Activated CD4-positive, CD25-positive, alpha-beta regulatory T cell treated with anti-CD3 and anti-CD28 coated beads, Interleukin-2, amount 50 U/mL, for 24 hours (primary cell): Measurements from ENCODE around the gene ADGRD1.

Source experiments
- ATAC-seq, 2 donors: fragments of 150-1000 bp; cut with Tn5 transposase; one replicate each; pipeline ENCODE4 v1.10.0; 2021; ENCODE audit warnings: mild to moderate bottlenecking in 1 of 2, moderate library complexity in 1 of 2

Gene ADGRD1

DNA sequence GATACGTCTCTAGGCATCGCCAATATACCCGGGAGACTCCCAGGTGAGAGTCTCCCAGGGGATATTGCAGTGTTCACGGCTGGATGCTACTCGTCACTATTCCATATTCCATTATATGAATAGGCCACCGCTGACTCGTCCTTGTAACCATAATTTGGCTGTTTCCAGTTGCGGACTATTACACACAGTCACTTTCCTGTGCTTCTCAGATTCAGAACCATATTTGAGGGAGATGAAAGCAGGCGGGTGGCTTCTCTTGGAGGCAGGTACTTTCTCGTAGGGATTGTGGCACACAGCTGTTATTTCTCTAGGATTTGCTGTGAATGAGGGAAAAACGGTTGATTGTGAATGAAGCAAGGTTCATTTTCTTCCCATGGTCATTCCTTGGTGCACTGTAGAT, 73.0 kb downstream of the ADGRD1 start:
- ATAC-seq = no peak

DNA sequence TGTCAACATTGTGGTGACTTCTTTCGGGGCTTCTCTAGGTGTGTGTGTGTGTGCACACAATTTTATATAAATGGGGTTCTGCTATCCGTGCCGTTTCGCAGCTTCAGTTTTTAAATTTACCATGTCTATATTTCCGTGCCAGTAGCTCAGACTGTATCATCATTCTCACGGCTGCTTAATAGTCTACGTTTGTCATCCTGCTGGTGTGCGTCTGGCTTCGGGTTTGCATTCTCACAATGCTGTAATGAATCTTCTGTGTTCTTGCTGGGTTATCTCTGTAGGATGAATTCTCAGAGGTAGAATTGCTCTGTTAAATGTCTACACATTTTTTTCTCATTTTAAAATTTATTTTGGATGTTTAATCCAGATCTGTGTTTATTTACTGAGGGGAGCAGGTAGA, 73.6 kb downstream of the ADGRD1 start:
- ATAC-seq = no peak

DNA sequence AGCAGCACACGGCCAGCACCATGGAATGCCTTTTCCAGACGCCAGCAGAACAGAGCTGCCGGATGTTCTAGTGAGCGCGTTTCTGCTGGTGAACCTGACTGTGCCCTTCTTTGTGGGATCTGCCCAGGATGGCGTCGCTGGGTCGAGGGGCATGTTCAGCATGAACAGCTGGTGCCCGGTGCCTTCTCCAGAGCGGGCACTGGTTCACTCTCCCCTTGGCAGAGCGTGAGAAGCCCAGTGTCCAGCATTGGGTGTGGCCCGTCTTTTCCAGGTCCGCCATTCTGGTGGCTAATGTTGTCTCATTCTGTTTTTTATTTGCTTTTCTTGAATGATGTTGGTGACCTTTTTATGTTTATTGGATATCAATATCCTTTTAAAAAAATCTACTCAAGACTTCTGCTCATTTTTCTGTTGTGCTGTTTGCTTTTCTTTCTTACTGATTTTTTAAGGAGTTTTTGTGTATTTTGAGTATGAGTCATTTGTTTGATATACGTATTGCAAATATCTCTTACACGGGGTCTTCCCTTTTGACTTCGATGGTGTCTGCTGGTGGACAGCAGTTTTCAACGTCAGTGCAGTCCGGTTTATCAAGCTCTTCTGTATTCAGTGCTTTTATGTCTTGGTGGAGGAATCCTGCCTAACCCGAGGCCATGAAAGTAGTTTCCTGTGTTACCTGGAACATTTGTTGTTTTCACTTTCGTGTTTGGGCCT, 74.3 kb downstream of the ADGRD1 start:
- no peak for ATAC-seq

DNA sequence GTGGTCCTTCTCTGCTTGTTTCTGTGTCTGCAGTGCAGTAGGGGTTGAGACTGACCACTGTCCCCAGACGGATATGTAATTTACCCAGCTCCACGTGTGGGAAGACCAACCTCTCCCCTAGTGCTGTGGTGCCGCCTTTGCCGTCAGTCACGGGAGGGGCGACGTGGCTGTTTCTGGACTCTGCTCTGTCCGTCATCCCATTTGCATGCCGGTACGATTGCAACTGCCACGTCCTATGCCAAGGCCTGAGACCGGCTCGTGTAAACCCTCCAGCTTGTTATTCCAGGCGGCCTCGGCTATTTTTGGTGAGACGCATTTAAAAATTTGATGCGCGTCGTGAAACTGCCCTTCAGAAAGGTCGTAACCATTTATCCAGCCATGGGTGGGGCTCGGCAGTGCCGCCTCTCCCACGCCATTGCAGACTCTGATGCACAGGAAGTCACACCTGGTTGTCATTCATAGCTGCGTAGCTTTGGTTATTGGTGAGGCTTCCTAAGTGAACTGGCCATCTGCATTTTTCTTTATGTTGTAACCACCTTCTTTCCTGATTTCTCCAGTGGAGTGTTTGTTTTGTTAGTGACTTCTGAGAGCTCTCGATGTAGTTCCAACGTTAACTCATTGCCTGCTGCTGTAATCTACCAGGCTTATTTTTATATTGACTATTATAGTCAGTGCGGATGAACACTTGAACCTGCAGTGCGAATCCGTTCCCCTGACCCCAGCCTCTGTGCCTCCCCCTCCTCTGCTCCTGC, 75.1 kb downstream of the ADGRD1 start:
- no peak for ATAC-seq

DNA sequence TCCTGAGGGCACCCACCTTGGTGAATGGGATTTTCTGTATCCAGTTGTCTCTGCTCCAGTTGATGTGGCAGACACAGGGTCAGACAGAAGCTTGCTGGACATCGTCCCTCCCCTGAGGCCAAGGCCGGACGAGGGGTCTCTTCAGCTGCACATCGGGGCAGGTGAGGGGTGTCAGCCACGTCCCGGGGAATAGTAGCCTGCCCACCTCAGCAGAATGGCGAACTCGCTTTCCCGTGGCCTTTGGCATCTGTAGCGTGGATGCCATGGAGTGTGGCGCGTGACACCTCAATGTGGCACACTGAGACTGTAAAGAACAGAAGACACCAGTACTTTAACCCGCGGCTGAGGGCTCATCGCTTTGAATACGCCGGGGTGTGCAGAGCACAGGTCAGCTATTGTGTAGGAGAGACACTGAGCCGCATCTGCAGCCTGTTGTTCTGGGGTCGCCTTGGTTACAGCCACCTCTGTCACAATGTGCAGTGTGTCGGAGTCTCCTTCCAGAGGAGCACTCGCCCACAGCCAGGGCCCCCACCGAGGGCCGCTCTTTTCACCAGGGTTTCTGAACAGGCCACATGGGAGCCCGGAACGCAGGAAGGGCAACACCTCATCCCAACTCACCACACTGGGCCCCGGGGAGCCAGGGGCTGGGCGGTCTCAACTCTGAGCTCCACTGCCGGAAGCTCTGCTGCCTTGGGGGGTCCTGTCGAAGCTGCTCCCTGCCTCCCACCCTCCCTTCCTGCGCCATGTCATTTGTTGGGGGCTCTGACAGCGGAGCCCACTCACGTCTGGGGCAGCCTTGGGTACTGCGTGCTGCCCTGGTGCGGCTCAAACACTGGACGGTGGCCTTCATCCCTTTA, 77.0 kb downstream of the ADGRD1 start:
- ATAC-seq = no peak

DNA sequence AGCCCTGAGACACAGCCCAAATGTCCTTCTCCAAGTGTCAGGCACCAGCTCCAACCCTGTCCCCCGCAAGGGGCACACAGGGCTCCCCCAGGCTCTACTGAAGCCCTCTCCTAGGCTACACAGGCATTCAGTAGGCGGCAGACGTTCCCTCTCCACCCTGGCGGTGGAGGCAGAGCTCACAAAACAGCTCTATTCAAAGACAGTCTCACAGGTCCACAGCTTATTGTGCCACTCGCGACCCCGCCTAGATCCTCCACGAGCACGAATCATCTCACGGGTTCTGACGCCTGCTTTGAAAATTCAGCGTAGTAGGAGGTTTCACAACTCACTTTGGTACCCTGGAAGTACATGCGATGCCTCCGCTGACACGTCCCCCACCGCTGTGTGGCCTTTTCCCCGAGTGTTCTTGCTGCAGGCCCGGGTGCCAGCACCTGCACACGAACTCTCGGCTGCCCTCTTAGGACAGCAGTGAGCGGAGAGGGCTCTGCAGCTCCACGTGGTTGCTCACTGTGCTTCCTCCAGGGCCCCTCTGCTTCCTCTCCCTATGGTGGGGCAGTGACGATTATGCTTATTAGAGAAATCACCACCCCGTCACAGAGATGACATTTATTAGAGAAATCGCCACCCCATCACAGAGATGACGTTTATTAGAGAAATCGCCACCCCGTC, 78.5 kb downstream of the ADGRD1 start:
- no peak for ATAC-seq

DNA sequence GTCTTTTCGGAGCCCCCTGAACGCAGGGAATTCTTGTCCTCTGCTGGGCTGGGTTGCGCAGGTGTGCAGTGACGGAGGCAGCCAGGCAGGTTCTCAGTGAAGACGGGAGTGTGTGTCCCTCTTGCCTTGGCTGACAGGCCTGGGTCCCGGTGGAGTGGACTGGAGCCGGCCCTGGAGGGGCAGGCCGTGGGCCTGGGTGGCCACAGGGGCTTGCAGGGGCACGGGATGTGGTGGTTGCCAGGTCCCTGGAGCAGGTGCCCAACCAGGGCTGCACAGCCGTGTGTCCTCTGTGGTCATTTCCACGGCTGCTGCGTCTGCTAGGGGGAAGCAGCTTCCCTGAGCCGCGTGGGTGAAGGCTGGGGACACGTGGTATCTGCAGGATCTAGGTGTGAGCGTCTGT, 79.8 kb downstream of the ADGRD1 start:
- no peak for ATAC-seq

DNA sequence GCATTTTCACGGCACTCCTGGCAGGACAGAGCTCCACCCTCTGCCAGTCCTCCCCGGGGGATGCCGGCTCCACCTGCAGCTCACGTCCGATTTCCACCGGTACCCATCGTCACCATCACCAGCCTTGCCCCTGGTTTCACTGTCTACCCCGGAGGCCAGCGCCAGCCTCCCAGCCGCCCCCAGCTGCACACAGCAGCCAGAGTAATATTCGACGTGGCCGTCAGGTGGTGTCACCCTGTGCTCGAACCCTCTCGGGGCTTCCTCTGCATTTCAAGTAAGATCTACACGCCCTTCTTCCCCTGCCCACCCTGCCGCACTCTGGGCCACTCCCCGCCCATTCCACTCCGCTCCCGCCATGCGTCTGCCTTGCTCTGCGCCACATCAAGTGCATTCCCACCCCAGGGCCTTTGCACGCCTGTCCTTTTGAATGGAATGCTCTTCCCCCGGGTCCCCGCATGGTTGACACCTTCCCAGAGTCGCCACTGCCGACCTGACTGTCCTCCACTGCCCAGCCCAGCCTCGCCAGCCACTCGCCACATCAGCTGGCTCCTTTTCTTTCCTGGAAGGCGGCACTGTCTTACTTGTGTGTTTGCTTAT, 80.3 kb downstream of the ADGRD1 start:
- no peak for ATAC-seq

DNA sequence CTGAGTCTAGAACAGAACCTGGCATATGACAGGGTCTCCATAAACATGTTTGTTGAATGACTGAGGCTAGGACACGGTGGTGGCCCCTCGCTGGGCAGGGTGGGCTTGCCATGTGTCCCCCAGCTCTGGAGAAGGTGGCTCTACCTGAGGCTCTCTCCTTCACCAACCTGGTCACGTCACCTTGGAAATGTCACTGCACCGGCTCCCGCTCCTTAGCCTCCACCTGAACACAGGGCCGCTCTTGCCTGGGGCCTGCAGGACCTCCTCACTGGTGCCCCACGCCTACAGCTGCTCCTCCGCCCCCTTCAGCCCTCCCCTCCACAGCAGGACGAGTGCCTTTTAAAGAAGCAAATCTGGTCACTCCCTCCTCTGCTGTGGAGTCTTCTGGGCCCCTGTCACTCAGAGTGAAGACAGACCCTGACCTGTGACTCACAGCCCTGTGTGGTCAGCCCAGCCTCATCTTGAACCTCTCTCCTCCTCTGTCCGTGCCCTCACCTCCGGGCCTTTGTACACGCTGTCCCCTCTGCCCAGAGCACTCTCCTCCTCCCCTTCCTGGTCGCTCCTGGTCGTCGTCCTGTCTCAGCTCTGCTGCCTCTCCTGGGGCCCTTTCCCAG, 81.0 kb downstream of the ADGRD1 start:
- no peak for ATAC-seq

DNA sequence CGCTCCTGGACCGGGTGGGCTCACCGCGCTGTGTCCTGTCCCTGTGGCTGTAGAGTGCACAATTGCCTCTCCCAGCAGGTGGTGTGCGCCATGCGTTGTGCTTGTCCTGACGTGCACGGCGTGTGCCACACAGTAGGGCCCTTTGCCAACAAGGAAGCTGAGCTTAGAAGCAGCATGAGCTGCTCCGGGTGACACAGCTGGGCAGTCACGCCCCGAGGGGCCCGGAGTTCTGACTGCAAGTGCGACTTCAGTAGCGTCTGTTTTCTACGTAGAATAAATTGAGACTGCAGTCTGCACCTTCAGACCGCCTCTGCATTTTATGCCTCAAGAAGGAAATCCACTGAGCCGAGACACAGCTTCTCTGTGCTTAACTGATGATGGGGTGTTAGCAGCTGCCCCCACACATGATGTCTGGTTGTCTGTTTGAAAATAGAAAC, 81.6 kb downstream of the ADGRD1 start:
- no peak for ATAC-seq

DNA sequence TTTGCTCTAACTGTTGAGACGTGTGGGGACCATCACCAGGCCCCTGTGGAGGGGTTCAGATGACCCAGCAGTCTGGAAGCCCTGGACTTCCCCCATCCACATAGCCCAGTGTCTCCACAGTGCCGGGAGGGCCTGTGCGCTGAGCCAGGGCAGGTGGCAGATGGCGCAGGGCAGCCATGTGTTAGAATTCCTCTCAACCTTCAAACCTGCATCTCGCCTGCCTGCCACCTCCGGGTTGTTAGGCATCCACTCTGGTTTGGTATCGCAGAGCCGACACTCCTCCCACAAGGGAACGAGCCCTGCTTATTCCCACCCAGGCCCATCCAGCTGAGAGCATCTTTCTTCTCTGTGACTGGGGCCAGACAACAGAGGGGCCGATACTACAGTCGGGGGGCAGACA, 84.5 kb downstream of the ADGRD1 start:
- no peak for ATAC-seq

DNA sequence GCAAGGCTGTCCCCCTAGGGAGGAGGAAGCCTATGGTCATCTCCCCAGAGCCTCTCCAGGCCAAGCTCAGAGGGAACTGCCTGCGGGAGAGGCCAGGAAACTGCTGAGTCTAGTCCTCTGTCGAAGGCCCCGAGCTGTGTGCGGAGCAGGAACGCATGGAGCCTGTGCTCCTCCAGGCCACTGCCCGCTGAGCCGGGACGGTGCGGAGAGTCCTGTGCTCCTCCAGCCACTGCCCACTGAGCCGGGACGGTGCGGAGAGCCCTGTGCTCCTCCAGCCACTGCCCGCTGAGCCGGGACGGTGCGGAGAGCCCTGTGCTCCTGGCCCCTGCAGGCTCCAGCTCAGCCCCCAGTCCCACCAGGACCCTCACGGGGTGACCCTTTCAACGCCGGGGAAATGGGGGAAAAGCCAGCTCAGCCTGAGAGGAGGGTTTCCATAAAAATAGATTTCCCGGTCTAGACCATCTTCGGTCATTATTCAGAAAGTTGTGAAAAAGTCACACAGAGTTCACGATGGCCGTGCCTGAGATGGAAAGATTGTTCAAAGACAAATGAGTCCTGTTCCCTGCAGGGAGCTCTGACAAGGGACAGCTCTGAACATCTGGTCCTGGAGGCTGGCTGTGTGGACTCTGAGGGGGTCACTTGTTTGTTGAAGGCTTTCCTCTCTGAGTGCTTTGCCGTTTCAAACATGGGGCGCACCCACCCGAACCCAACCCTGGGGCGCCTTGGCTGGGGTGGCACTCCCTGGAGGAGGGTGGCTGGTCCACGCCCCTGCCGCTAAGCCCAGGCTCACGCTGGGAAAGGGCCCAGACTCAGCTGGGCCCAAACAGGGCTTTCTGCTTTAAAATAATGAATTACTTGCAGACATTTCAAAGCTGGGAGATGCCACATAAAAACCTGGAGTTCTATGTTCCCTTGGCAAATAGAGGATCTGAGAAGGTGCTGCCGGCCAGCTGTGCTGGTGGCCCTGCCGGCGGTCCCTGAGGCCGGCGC, 85.5 kb downstream of the ADGRD1 start:
- ATAC-seq = peak in 1 of 2 donors; percentile 33

DNA sequence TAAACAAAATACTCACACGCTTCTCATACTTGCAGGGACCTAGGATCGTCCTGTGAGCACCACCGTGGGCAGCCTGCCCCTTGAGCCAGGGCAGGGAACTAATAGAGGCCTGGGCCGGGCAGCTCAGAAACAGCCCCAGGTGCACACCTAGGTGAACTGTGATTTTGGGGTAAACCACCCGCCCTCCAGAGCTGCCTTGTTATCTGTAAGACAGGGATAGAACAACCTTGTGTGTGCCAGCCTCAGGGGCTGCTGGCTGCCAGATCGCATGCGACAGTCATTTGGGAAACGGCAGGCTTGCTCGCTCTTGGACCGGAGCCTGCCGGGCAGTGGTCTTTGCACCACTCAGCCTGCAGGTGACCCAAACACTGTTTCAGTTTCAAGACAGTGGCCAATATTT, 86.8 kb downstream of the ADGRD1 start:
- no peak for ATAC-seq

DNA sequence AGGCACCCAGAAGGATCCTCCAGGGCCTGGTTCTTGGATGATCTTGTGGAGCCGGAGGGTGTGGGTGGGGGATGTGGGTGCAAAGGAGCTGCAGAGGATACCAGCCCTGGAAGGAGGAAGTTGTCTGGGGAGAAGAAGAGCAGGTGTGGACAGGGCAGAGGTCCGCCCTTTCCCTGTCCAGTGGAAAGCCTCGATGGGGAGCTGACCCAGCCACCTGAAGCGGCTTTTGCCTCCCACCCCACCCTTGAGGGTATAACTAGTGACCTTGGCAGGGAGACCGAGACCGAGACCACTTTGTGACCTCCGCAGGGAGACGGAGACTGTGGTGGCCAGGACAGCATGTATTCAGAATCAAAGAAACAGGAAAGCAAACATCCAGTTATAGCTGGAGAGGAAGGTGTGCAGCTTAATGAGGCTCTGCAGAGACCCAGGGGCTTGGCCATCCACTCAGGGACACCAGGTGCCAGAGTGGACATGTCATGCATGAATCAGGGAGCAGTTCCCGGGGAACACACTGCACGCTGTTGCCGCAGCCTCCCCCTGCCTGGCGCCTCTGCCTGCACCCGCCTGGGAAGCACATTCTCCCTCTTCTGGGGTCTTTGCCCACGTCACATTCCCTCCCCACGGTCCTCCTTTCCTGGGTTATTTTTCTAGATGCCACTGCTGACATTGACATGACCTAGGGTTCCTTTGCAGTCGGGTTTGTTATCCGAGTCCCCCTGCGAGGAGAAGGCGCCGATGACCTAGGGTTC, 87.7 kb downstream of the ADGRD1 start:
- no peak for ATAC-seq

DNA sequence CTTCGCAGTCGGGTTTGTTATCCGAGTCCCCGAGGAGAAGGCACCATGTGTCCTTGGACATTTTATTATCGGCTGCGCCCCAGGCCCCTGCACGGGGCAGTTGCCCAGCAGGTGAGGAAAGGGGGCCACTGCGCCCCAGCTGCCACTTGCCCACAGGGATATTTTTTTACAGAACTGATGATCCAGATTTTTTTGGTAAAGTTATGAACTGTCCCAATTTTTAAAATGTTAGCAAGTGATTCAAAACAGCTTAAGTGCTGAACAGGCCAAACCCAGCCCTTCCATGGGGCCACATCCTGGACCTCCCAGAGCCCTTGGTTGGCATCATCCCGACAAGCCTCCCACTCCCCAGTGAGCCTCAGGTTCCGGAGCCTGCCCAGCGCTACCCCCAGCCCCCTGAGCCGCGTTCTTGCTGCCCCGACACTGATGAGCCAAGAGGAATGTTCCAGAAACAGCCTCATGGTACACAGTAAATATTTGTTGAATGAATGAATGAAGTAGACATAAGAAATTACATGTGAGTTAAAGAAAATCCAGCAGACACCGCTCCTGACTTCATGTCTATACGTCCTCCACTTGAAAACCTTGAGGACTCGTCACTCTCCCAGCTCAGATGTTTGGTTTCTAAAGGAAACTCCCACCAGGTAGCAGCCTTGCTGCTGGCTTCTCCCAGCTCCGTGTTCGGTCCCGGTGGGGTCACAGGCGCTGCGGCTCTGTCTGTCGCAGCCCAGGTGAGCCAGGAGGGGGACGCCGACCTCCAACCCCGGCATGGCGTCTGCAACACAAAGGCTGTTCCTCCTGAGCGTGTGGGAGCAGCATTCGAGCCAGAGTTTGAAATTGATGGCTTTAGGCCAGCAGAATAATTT, 88.5 kb downstream of the ADGRD1 start:
- no peak for ATAC-seq

DNA sequence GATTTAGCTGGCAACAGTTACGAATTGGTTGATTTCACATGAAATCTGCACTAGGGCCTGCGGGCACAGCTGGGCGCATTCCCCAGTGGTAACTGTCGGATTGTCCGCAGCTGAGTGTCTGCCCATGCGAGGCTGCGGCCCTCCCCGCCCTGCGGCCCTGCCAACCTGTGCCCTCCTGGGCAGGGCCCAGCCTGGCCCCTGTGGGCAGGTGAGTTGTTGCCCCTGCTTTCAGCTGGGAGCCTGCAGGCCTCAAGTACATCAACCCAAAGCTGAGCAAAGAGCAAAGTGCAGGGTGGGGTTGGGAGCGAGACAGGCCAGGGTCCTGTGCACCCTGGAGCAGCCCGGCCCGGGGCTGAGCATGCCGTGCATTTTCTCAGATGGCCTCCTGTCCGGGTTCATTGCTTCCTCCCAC, 89.1 kb downstream of the ADGRD1 start:
- ATAC-seq = no peak

DNA sequence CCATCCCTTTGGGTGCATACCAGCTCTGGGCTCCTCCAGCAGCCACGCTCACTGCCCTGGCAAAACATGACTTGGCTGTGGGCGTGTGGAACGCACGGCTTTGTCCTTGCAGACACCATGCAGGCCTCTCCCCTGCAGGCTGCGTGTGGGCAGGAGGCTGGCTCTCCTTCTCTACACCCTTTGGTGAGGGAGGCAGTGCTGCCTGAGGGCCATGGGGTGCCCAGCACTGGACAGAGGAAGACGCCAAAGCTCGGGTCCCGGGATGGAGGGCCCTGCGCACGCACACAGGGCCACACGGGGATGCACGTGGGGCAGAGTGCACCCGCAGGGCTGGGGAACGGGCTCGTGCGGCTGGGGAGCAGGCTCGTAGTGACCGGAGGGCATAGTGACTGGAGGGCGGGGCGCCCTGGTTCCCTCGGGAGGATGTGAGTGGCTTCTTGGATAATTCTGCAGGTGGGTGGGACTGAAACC, 89.7 kb downstream of the ADGRD1 start:
- no peak for ATAC-seq

DNA sequence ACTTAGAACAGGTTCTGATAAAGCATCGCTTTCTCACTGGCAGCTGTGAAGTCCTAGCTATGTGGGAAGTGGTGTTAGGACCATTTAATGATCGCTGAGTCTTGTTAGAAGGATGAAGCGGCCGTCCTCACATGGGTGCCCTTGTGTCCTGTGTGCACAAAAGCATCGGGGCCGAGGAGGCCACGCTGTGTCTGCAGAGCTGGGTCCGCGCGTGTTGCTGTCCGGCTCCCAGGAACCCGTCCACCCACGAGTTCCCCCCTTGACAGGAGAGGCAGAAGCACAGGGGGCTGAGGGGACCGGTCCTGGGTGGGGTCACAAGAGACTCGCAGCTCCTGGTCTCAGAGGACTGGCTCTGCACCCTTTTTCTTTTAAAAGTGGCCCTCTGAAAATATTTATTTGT, 90.4 kb downstream of the ADGRD1 start:
- ATAC-seq = no peak
